GM18508 (cell line): ENCODE measurements around the gene KIRREL2.
"Not testable (repeated sequence)": the region's sequence is repeated elsewhere in the genome, so short reads cannot be mapped to it uniquely, and the experiment has no call there.

Experiments
- ATAC-seq: cut with Tn5 transposase; IDR thresholded peaks from one replicate; pipeline ENCODE4 v1.9.1; 2021; ENCODE audit warnings: moderate number of reproducible peaks; ENCODE audit not compliant: insufficient read depth, unreplicated experiment

Gene KIRREL2

GRCh38 chr19:35856546-35857149, at the start of gene KIRREL2:
TSS of gene KIRREL2 (plus strand) at chr19:35856911. CDS start at chr19:35857120, 209 bp downstream.
- no peak for ATAC-seq

GRCh38 chr19:35807633-35808032, 49.1 kb upstream of the KIRREL2 start:
- no peak for ATAC-seq

- ATAC-seq: no peak
Measured at GRCh38 chr19:35811317-35812219, 45.1 kb upstream of the KIRREL2 start.

- no peak for ATAC-seq
Measured at GRCh38 chr19:35812220-35813042, 44.3 kb upstream of the KIRREL2 start, which contains the start of gene PRODH2. TSS of gene PRODH2 (minus strand) at chr19:35812845. CDS start at chr19:35812805, 40 bp downstream.

- ATAC-seq: no peak
Measured at GRCh38 chr19:35813043-35813890, 43.4 kb upstream of the KIRREL2 start.

GRCh38 chr19:35816262-35816661, 40.4 kb upstream of the KIRREL2 start:
- no peak for ATAC-seq

- ATAC-seq: no peak
Measured at GRCh38 chr19:35816846-35817245, 39.9 kb upstream of the KIRREL2 start.

GRCh38 chr19:35818445-35818844, 38.3 kb upstream of the KIRREL2 start:
- no peak for ATAC-seq

GRCh38 chr19:35822579-35822978, 34.1 kb upstream of the KIRREL2 start:
- ATAC-seq: no peak

- no peak for ATAC-seq
Measured at GRCh38 chr19:35824150-35824549, 32.6 kb upstream of the KIRREL2 start.

GRCh38 chr19:35828692-35829301, 27.9 kb upstream of the KIRREL2 start:
- ATAC-seq: no peak

- ATAC-seq: no peak
Measured at GRCh38 chr19:35830986-35831385, 25.7 kb upstream of the KIRREL2 start.

- ATAC-seq: no peak
Measured at GRCh38 chr19:35832054-35832453, 24.7 kb upstream of the KIRREL2 start.

GRCh38 chr19:35833972-35834371, 22.7 kb upstream of the KIRREL2 start:
- ATAC-seq: no peak

- ATAC-seq: not testable (repeated sequence)
Measured at GRCh38 chr19:35836096-35836495, 20.6 kb upstream of the KIRREL2 start.

GRCh38 chr19:35841961-35842595, 14.6 kb upstream of the KIRREL2 start:
- ATAC-seq: no peak

GRCh38 chr19:35842666-35843272, 13.9 kb upstream of the KIRREL2 start:
- no peak for ATAC-seq

- ATAC-seq: no peak
Measured at GRCh38 chr19:35843676-35844481, 12.8 kb upstream of the KIRREL2 start.
